Measurements from ENCODE around the gene KCNJ6. TPM values are rescaled to one million over a fixed set of nuclear protein-coding genes. Genes with fewer than 3 reads are reported as not detected.

The KCNJ6 gene
- total and polyA plus RNA-seq, 2 of the 8 experiments (the other 6 are each of a cell fraction or from before 2014, with no cell fraction given): 0.51 to 1.2 TPM

DNA sequence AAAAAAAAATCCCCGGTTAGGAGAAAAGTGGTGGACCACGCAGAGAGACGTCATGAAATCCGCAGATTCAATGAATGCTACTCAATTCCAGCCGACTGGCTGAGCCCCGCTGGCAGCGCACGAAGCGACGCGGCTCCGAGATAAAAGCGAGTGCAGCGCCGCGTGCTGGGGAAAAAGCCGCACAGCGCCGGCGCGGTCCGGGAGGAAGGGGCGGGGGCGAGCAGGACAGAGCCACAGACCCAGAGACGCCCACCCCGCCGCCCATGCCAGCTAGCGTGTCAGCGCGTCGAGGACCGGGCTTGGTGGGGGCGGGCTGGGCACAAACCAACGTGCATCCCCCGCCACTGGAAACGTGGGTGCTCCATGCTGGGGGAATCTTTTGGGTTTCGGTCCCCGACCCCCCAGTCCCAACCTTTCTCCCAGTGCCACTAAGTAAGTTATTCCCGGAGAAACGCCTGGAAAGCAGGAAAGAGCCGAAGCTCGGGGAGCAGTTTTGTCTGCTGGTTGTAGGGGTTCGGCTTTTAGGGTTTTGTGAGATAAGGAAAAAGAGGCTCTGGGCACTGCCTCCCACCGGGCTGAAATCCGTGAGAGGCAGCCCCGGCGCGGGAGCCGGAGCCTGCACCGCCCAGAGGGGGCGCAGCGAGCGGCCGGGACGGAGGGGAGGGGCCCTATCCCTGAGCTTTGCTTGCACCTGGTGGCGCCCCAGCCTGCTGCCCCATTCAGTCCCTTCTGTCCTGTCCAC lies at the start of gene KCNJ6 (continued):
- no peak for TF ChIP-seq SP1 (IDR thresholded peaks at IDR 0.05; ENCODE audit: low read depth, low read length)
